Panc1 (cell line): ENCODE data around the gene ROBO2.

Source experiments
- CTCF ChIP-seq: fragments of 450-650 bp; IDR thresholded peaks from 2 replicates; pipeline ENCODE4 v1.5.1; 2017; ENCODE audit warnings: mild to moderate bottlenecking
- POLR2AphosphoS5 ChIP-seq: IDR thresholded peaks from 2 replicates; pipeline ENCODE4 v1.6.1; 2012; ENCODE audit warnings: mild to moderate bottlenecking, low read depth, low read length, moderate library complexity
- REST ChIP-seq, 2 experiments: IDR thresholded peaks; 2 replicates each; pipeline ENCODE4 v1.6.1; 2011 to 2012; ENCODE audit warnings: low read depth in 2 of 2, control low read depth in 1 of 2, low read length in 1 of 2, mild to moderate bottlenecking in 1 of 2, moderate library complexity in 1 of 2; ENCODE audit not compliant: insufficient read depth in 1 of 2
- SIN3A ChIP-seq: IDR thresholded peaks from 2 replicates; pipeline ENCODE4 v1.6.1; 2012; ENCODE audit warnings: low read depth, mild to moderate bottlenecking, low read length, moderate library complexity, borderline replicate concordance; ENCODE audit not compliant: insufficient read depth
- TCF7L2 ChIP-seq: IDR thresholded peaks from 2 replicates; pipeline ENCODE4 v1.6.1; 2011; ENCODE audit warnings: mild to moderate bottlenecking, low read depth, low read length, inconsistent platforms

- TF ChIP-seq CTCF = no peak
- no peak for TF ChIP-seq POLR2AphosphoS5
- TF ChIP-seq REST (IDR thresholded peaks at IDR 0.05; ENCODE audit: insufficient read depth in 1 of 2, low read depth in 2 of 2, low read length in 1 of 2) = no peak
- TF ChIP-seq SIN3A = no peak
- no peak for TF ChIP-seq TCF7L2
Observed at GRCh38 chr3:77648214-77648613, 608.3 kb downstream of the ROBO2 start.
